ENCODE results near the gene ACE. TPM values are rescaled to one million over a fixed set of nuclear protein-coding genes. Genes with fewer than 3 reads are reported as not detected.

The ACE gene
- total RNA-seq, 4 donors from 2014 or later, result 7.5 to 35.3 (median 14.1) TPM

DNA sequence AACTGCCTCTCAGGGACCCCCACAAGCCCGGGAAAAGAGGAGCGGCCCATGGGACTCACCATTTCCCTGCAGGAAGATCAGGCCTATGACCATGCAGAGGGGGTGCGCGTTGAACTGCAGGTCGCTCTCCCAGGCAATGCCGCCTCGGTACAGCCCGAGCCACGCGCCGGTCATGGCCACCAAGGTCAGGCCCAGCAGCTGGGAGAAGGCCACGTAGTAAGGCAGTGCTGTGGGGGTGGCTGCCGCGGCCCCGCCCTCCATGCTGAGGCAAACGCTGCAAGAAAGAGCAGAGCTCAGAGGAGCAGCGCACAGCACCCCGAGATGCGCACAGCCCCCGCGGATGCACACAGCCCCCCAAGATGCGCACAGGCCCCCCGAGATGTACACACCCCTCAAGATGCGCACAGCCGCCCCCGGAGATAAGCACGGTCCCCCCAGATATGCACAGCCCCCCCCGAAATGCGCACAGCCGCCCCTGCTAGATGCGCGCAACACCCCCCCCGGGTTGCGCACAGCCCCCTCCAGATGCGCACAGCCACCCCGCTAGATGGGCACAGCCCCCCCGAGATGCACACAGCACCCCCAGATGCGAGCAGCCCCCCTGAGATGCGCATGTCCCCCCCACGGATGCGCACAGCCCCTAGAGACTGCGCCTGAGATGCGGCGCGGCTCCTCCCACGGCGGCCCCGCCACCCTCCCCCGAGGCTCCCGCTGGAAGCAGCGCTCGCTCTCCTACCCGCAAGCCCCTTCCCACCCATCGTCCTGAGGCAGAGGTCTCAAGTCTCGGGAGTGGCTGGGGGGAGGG is 39.4 kb upstream of the ACE start:
- 43 to 45% methylated on average over 17 to 23 of the region's 55 CpGs for WGBS, 2 donors
- H3K27ac ChIP-seq, result peak overlapping the region in 2 of 4 donors; percentile 6 to 50
- H3K27me3 ChIP-seq, result no peaks in the 10 kb centered on the region
- peaks cover 0 to 89% (median 54%) of the 10 kb centered on the region in 4 donors for H3K4me1 ChIP-seq
- DNase-seq (ENCODE audit: low spot score in 2 of 2), result peak in 1 of 2 donors; percentile 41
- TF ChIP-seq, protein P1, sequence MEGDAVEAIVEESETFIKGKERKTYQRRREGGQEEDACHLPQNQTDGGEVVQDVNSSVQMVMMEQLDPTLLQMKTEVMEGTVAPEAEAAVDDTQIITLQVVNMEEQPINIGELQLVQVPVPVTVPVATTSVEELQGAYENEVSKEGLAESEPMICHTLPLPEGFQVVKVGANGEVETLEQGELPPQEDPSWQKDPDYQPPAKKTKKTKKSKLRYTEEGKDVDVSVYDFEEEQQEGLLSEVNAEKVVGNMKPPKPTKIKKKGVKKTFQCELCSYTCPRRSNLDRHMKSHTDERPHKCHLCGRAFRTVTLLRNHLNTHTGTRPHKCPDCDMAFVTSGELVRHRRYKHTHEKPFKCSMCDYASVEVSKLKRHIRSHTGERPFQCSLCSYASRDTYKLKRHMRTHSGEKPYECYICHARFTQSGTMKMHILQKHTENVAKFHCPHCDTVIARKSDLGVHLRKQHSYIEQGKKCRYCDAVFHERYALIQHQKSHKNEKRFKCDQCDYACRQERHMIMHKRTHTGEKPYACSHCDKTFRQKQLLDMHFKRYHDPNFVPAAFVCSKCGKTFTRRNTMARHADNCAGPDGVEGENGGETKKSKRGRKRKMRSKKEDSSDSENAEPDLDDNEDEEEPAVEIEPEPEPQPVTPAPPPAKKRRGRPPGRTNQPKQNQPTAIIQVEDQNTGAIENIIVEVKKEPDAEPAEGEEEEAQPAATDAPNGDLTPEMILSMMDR (IDR thresholded peaks at IDR 0.05), result no peak
- TF ChIP-seq EP300 (IDR thresholded peaks at IDR 0.05) (no peak), POLR2A (IDR thresholded peaks at IDR 0.05) (no peak)
- H3K36me3 ChIP-seq, result no peaks in the 10 kb centered on the region
- H3K9me3 ChIP-seq, result no peaks in the 10 kb centered on the region
- H3K4me3 ChIP-seq, result no peak overlapping the region

DNA sequence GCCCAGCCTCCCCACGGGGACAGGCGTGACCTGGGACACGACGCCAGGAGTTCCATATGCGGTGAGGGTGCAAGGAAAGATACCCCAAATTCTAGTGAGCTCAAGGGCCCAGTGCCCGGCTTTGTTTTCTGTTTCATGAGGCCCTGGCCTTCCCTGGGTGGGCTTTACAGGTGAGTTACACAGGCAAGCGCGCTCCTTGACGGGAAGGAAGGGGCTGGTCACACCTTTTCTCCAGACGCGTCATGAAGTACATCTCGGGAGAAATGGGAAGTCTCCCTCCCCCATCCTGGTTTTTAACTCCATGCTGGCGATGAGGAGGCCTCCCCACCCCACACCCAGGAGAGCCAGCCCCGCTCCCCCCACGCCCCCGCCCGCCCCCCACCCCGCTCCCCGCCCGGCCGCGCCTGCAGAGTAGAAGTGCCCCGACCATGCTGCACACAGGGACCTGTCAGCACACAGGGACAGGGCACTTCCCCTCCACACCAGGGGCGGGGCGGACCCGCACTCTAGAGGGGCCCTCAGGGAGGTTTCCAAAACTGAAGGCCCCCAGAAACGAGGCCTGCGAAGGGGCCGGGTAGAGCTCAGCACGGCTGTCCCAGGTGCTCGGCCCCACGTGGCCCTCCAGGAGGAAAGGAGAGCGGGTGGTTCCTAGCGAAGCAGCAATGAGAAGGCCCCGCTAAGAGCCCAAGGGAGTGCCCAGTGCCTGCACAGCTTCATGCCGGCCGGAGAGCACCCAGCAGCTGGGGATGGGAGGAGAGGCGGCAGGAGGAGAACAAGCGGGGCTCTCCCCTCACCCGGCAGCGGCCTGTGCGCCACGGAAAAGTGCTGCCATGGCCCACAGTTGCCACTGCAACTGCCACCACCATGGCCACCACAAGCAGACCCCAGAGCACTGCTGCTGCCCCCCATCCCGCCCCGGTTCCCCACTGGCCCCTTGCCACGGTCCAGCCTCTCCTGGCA is 38.5 kb upstream of the ACE start:
- Histone ChIP-seq H3K27ac (peak overlapping the region in 3 of 4 donors; percentile 64 to 82 (median 75)), H3K36me3 (no peaks in the 10 kb centered on the region), H3K27me3 (no peaks in the 10 kb centered on the region), H3K4me1 (peaks cover 0 to 80% (median 47%) of the 10 kb centered on the region in 4 donors), H3K9me3 (no peaks in the 10 kb centered on the region), H3K4me3 (no peak overlapping the region)
- no peak for DNase-seq (ENCODE audit: low spot score in 2 of 2)
- 52 to 56% methylated on average over 26 to 30 of the region's 46 CpGs for WGBS, 2 donors
- TF ChIP-seq, protein P1 (IDR thresholded peaks at IDR 0.05), result no peak
- TF ChIP-seq EP300 (IDR thresholded peaks at IDR 0.05), result no peak
- TF ChIP-seq POLR2A (IDR thresholded peaks at IDR 0.05), result no peak

DNA sequence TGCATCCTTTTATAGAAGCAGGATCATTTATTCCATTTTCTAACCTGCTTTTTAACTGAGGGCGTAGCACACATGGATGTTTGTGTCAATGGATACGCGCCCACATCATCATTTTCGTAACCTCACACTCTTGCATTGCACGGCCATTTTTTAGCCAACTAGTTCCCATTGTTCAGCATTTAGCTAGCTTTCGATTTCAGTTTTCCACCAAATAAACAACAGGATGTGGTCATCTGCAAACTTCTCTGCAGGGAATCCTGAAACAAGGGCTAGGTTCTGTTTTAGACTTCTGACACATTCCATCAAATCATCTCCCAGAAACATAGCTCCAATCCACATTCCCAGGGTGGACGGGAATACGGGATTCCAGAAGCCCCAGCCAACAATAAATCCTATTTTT is 37.2 kb upstream of the ACE start:
- WGBS, 2 donors, result 30 to 38% methylated on average over 8 of the region's 8 CpGs
- no peaks in the 10 kb centered on the region for H3K36me3 ChIP-seq
- H3K4me1 ChIP-seq, result peaks cover 0 to 67% (median 34%) of the 10 kb centered on the region in 4 donors
- no peaks in the 10 kb centered on the region for H3K9me3 ChIP-seq
- peak overlapping the region in 3 of 4 donors; percentile 64 to 82 (median 75) for H3K27ac ChIP-seq
- H3K4me3 ChIP-seq, result no peak overlapping the region
- DNase-seq (ENCODE audit: low spot score in 2 of 2), result peak in 1 of 2 donors; percentile 49
- TF ChIP-seq POLR2A (IDR thresholded peaks at IDR 0.05) (no peak), EP300 (IDR thresholded peaks at IDR 0.05) (peak in 1 of 2 donors; percentile 42)
- H3K27me3 ChIP-seq, result no peaks in the 10 kb centered on the region

DNA sequence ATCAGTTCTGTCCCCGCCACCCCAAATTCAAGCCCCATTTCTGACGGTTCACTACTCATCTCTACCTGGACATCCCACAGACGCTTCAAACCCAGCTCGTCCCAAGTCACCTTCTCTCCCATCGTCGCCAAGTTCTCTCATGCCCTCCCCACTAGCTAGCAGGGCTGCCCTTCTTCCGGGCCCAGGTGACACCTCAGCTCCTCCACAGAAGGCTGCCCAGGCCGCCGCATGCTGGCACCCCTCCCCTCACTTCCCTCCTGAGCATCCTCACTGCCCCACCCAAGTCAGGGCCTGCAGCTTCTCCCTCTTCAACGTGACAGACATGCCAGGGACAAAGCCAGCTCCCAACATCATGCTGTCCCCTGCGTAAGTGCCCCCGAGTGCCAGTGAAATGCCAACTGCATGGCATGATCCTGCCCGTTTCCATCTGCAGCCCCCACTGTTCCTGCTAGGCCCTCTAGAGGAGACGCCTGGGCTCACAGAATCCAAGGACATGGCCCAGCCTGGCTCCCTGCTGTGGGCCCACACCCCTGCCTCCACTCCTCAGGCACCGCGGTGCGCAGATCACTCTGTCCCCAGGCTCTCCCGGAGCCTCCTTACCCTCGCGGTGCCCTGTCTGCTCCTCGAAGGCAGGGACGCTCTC is 36.6 kb upstream of the ACE start:
- Histone ChIP-seq H3K36me3 (no peaks in the 10 kb centered on the region), H3K9me3 (no peaks in the 10 kb centered on the region), H3K27ac (peak overlapping the region in 3 of 4 donors; percentile 64 to 82 (median 75)), H3K4me3 (no peak overlapping the region), H3K27me3 (no peaks in the 10 kb centered on the region), H3K4me1 (peaks cover 0 to 66% (median 31%) of the 10 kb centered on the region in 4 donors)
- WGBS, 2 donors, result 72 to 73% methylated on average over 22 of the region's 22 CpGs
- no peak for DNase-seq (ENCODE audit: low spot score in 2 of 2)
- TF ChIP-seq EP300 (IDR thresholded peaks at IDR 0.05) (no peak), POLR2A (IDR thresholded peaks at IDR 0.05) (no peak)
- TF ChIP-seq, protein P1 (IDR thresholded peaks at IDR 0.05), result no peak

DNA sequence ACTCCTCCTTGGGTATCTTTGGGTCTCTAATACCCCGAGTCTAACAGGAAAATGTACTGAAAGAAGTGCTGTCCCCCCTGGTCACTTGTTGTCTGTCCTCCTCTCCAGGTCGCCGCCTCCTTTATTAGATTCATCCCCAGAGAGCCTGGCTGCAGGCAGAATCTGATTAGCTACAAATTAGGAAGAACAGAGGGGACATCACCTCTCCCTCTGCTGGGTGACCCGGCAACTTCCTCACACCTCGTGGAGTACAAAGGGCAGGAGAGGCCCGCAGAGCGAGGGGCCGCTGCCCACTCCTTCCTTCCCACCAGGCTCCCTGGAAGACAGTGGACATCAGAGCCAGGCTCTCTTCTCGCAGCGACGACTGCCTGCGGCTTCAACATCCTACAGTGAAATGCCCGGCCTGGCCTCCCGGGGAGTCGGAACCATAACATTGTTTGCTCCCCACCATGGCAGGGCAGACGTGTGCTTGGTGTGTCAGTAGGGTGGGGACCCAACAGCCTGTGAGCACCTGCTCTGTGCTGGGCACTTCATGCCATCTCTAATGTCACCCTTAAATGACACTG is 36.0 kb upstream of the ACE start:
- Histone ChIP-seq H3K36me3 (no peaks in the 10 kb centered on the region), H3K4me3 (no peak overlapping the region), H3K27me3 (no peaks in the 10 kb centered on the region), H3K9me3 (no peaks in the 10 kb centered on the region), H3K4me1 (peaks cover 0 to 66% (median 31%) of the 10 kb centered on the region in 4 donors), H3K27ac (peak overlapping the region in 3 of 4 donors; percentile 64 to 82 (median 75))
- WGBS, 2 donors, result 74 to 78% methylated on average over 8 to 16 of the region's 16 CpGs
- TF ChIP-seq, protein P1 (IDR thresholded peaks at IDR 0.05), result no peak
- TF ChIP-seq POLR2A (IDR thresholded peaks at IDR 0.05) (no peak), EP300 (IDR thresholded peaks at IDR 0.05) (no peak)
- no peak for DNase-seq (ENCODE audit: low spot score in 2 of 2)
